GM19239 (cell line): Measurements from ENCODE around the gene CEP112.
"Not testable (repeated sequence)": the region's sequence is repeated elsewhere in the genome, so short reads cannot be mapped to it uniquely, and the experiment has no call there.

Experiments
- DNase-seq: peaks from one replicate; pipeline ENCODE4 v3.0.0; 2011; ENCODE audit warnings: low spot score; ENCODE audit not compliant: insufficient read length
- FAIRE-seq: peaks from 2 replicates; lab custom pipeline; 2011; peaks lifted over from hg19 to GRCh38; lab: Jason Lieb, UNC

The CEP112 gene

GRCh38 chr17:65755799-65756198, 436.1 kb downstream of the CEP112 start:
- DNase-seq (no peak), FAIRE-seq (no peak)

GRCh38 chr17:65754630-65755029, 437.3 kb downstream of the CEP112 start:
- FAIRE-seq (no peak), DNase-seq (no peak)

GRCh38 chr17:65754081-65754480, 437.9 kb downstream of the CEP112 start:
- DNase-seq: no peak
- FAIRE-seq: no peak

DNA sequence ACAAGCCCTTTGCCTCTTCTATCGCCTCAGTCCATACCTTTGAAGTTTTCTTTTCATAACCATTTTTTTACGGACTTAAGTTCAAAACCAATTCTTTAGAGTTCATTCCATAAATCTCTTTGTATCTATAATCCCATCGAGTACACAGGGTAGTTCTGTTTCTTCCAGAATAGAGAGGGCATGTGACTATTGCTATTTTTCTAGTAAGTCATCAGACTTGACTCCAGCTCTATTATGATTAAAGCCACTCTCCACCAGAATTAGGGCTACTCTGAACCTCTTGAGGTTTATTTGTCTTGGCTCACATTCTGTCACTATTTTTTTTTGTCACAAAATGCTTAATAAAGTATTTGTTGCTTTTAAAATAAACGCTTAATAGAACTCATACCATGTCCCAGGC, 438.6 kb downstream of the CEP112 start:
- DNase-seq (no peak), FAIRE-seq (no peak)

- DNase-seq (no peak), FAIRE-seq (no peak)
Observed at GRCh38 chr17:65751263-65751662, 440.7 kb downstream of the CEP112 start.

DNA sequence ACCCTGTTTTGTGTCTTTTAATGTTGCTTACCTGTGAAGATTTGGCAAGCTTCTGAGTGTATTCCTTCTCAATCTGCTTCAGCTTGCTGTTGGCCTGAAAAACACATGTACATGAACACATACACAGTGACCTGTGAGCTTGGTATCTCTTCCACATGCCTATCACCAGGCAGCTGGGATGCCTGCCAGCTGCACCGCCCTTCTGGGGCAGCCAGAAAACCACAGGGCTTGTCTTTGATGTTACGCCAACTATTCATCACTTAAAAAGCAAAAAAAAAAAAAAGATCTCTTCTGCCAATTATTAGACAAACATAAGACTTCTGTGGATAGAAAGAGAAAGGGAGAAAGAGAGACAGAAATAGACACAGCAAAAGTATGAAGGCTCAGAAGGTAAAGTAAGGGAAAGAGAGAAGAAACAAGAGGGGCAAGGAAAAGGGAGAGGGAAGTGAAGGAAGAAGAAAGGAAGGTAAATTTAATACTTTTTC, 441.3 kb downstream of the CEP112 start:
- DNase-seq (no peak), FAIRE-seq (no peak)

- no peak for FAIRE-seq
Observed at GRCh38 chr17:65750166-65750565, 441.8 kb downstream of the CEP112 start.

DNA sequence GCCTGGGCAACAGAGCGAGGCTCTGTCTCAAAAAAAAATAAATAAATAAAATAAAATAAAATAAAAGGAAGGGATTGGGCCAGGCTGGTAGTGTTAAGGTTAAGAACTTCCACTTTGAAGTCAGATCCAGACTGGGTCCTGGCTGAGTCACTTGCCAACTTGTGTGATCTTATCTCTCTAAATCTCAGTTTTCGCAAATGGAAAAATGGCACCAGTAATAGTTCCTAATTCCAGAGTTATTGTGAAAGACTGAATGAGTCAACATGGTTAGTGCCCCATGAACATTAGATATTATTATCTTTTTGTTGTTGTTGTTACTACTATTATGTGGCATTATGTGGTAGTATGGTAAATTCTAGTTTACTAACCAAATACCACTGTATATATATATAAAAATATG, 442.5 kb downstream of the CEP112 start:
- FAIRE-seq (no peak), DNase-seq (no peak)

More at GRCh38 chr17:65750166-65750565, 441.8 kb downstream of the CEP112 start:
- DNase-seq: no peak

DNA sequence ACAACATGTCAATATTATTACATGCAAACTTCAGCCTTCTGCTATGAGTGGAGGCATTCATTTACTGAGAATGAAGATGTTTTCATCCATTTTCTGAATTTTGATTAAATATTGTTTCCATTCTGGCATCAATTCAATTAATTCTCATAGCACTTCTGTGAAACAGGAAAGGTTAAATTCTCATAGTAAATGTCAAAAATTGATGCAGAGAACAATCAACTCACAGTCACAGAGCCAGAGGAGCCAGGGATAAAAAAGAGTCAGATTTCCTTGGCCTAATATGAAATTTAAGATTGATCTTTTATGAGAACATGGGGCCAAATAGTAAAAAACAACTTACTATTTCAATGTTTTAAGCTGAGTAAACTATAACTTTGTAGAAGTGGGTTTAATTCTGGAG, 446.7 kb downstream of the CEP112 start:
- no peak for FAIRE-seq
- no peak for DNase-seq

GRCh38 chr17:65743308-65743655, 448.7 kb downstream of the CEP112 start:
- FAIRE-seq (no peak), DNase-seq (no peak)

GRCh38 chr17:65742403-65743307, 449.3 kb downstream of the CEP112 start:
- DNase-seq: no peak
- no peak for FAIRE-seq

DNA sequence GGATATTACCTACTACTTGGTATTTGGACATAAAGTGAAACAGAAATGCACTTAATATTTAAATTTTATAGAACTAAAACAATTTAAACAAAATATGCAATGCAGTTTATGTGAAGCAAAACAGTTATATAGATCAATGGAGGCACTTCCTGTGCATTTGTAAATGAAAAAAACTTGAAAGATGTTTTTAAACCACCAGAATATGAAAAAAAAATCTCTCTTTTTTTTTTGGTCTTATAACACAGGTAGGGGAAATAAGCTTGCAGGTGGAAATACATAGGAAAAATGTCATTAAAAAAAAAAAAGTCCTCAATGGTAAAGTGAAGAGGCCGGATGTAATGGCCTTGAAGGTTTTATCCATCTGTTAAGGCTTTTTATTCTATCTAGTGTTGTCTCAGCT, 450.2 kb downstream of the CEP112 start:
- FAIRE-seq: no peak

DNA sequence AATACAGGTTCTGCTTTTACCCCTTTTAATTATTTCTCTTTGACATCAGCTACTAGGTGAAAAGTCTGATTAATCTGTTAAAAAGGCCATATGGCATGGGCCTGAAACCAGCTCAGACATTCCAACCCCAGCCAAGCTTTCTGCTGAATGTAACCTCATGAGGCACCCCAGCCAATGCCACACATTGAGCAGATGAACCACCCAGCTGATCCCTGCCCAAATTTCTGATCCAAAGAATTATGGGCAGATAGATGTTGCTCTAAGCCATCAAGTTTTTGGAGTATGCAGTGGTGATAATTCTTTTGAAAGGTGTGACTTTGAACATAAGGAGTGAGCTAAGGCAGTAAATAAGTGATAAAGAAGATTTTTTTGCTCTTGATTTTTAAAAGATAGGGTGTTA, 452.9 kb downstream of the CEP112 start:
- no peak for FAIRE-seq

More for the DNA sequence above, 450.2 kb downstream of the CEP112 start:
- no peak for DNase-seq

DNA sequence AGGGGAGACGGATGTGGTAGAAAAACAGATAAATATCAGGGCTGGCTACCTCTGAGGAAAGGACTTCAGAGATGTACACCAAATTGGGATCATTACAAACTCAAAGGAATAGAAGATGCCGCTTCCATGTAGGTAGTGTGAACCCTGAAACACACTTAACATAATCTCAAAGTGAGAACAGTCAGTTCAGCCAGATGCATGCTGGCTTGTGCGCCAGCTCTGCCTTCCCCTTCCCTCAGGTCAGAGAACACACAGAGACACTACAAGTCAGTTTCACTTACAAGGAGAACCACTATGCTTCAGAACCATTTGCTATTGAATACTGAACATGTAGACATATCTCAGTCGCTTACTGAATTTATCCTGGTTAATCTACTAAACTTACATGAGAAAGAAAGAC, 454.5 kb downstream of the CEP112 start:
- no peak for FAIRE-seq
- DNase-seq: no peak

More for the DNA sequence above, 452.9 kb downstream of the CEP112 start:
- no peak for DNase-seq

DNA sequence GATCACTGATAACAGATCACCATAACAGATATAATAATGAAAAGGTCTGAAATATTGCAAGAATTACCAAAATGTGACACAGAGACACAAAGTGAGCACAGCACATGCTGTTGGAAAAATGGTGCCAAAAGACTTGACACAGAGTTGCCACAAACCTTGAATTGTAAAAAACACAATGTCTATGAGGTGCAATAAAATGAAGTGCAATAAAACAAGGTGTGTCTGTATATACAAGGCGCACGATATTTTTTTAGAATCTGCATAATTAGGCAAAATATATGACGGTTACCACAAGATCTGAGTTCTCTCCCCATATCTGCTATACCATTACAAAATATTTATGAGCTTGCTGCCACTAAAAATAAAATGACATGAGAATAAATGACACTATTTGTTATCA, 458.6 kb downstream of the CEP112 start:
- FAIRE-seq (no peak), DNase-seq (no peak)

DNA sequence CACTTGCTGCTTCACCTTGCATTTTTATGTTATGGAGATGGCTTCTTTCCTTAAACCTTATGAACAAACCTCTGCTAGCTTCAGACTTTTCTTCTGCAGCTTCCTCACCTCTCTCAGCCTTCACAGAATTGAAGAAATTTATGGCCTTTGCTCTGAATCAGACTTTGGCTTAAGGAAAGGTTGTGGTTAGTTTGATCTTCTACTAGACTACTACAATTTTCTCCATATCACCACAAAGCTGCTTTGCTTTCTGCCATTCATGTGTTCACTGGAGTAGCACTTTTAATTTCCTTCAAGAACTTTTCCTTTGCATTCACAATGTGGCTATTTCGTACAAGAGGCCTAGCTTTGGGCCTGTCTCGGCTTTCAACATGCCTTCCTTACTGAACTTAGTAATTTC, 459.3 kb downstream of the CEP112 start:
- not testable (repeated sequence) for FAIRE-seq, DNase-seq

DNA sequence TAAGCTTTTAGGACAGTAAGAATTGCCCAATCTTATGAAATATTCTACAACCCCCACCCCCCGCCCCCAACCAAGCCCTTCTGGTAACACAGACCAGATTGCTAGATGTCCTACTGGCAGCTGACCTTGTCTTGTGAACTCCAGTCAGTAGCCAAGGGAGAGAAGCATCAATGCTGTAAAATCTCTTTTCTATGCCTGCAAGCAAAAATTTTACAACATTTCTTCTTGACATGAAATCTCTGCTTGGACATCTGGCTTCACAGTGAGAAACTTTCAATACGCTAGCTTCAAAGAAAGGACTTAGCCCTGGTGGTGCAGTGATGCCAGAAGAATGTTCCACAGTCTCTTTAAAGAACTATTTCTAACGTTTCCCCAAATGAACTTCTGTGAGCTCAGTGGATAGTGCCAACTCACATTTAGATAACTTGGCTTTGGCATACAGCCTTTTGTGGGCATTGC, 461.2 kb downstream of the CEP112 start:
- no peak for FAIRE-seq

GRCh38 chr17:65729207-65729606, 462.7 kb downstream of the CEP112 start:
- FAIRE-seq (no peak), DNase-seq (no peak)

More for the DNA sequence above, 461.2 kb downstream of the CEP112 start:
- no peak for DNase-seq

GRCh38 chr17:65727832-65728231, 464.1 kb downstream of the CEP112 start:
- FAIRE-seq: no peak

GRCh38 chr17:65727246-65727645, 464.7 kb downstream of the CEP112 start:
- FAIRE-seq (no peak), DNase-seq (no peak)

More at GRCh38 chr17:65727832-65728231, 464.1 kb downstream of the CEP112 start:
- no peak for DNase-seq

DNA sequence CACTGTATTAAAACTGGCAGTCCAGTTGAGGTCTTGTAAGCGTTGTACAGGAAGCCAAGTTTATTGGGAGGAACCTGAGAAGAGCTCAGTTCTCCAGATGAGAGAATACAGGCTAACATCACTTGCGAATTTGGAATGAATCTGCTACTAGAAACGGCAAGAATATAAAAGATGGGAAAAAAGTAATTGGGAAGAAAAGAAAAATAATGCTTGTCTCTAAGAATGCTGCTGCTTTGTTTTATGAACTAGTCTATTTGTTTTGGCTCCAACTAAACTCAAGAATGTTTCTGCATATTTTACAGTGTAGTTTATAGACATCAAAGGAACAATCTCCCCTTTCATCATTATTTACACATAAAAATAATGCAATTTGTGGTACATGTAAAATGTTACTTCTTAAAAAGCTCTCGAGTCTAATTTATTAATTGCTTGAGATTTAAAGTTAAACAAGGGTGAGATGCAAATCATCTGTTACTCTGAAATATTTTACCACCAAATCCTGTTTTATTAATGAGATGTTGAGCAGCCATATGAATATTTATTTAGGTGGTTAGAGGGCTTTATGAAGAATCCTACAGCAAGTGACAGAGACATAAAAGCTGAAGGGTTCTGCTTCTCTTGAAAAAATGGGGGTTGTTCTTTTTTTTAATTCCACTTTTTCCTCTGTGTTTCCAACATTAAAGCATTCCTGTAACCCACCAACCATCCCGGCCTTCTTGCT, 468.3 kb downstream of the CEP112 start:
- DNase-seq (no peak), FAIRE-seq (no peak)
